ENCODE results near the gene FLAD1.

FLAD1 gene

GRCh38 chr1:154952664-154953063, 30.5 kb upstream of the FLAD1 start:
- DNase-seq: no peak

- no peak for DNase-seq
Observed at GRCh38 chr1:154953611-154954038, 29.5 kb upstream of the FLAD1 start.

- no peak for DNase-seq
Observed at GRCh38 chr1:154954541-154954940, 28.6 kb upstream of the FLAD1 start.

GRCh38 chr1:154955039-154955717, 28.0 kb upstream of the FLAD1 start:
- DNase-seq: peak; percentile 95

- peak; percentile 91 for DNase-seq
Observed at GRCh38 chr1:154955718-154956543, 27.2 kb upstream of the FLAD1 start, which contains the start of gene PBXIP1. PBXIP1 (minus strand) TSS chr1:154956099; CDS start chr1:154953721, 2,378 bp downstream.

- no peak for DNase-seq
Observed at GRCh38 chr1:154956544-154956941, 26.6 kb upstream of the FLAD1 start.

- no peak for DNase-seq
Observed at GRCh38 chr1:154957091-154957657, 26.0 kb upstream of the FLAD1 start.

- DNase-seq: no peak
Observed at GRCh38 chr1:154958036-154958435, 25.1 kb upstream of the FLAD1 start.

GRCh38 chr1:154958681-154959425, 24.3 kb upstream of the FLAD1 start:
- no peak for DNase-seq

GRCh38 chr1:154959426-154959780, 23.7 kb upstream of the FLAD1 start:
- no peak for DNase-seq

GRCh38 chr1:154960446-154961136, 22.6 kb upstream of the FLAD1 start:
- DNase-seq: no peak

GRCh38 chr1:154961207-154962155, 21.7 kb upstream of the FLAD1 start, which contains the start of gene PYGO2:
PYGO2 (minus strand) TSS chr1:154961782; CDS start chr1:154961576, 206 bp downstream.
- DNase-seq: peak; percentile 93

- DNase-seq: peak; percentile 71
Observed at GRCh38 chr1:154962156-154962749, 20.9 kb upstream of the FLAD1 start.

GRCh38 chr1:154962795-154963330, 20.3 kb upstream of the FLAD1 start:
- DNase-seq: no peak

GRCh38 chr1:154963643-154964042, 19.5 kb upstream of the FLAD1 start:
- peak; percentile 57 for DNase-seq

GRCh38 chr1:154964359-154964758, 18.8 kb upstream of the FLAD1 start:
- no peak for DNase-seq

- no peak for DNase-seq
Observed at GRCh38 chr1:154966111-154966510, 17.0 kb upstream of the FLAD1 start.

GRCh38 chr1:154967331-154967950, 15.7 kb upstream of the FLAD1 start:
- no peak for DNase-seq

- no peak for DNase-seq
Observed at GRCh38 chr1:154968731-154969130, 14.4 kb upstream of the FLAD1 start.

GRCh38 chr1:154969246-154969645, 13.9 kb upstream of the FLAD1 start:
- DNase-seq: no peak
